Astrocyte (in vitro differentiated cells and primary cell): ENCODE measurements around the gene MRPL57. TPM values are rescaled to one million over a fixed set of nuclear protein-coding genes. Genes with fewer than 3 reads are reported as not detected.

ENCODE experiments used
- DNase-seq: peaks from one replicate; pipeline ENCODE4 v3.0.0-alpha.2; 2010; ENCODE audit warnings: low read depth
- FAIRE-seq: peaks from 2 replicates; lab custom pipeline; 2011; peaks lifted over from hg19 to GRCh38; lab: Jason Lieb, UNC
- H2AFZ ChIP-seq: 2 replicates; pipeline ENCODE4 v1.6.0; 2012; ENCODE audit warnings: low read depth, low read length, inconsistent platforms
- H3K27ac ChIP-seq: 2 replicates; pipeline ENCODE4 v1.5.1; 2011; ENCODE audit warnings: low read depth, low read length, inconsistent platforms
- H3K27me3 ChIP-seq: 2 replicates; pipeline ENCODE4 v1.6.0; 2011; ENCODE audit warnings: low read length, inconsistent platforms; ENCODE audit not compliant: insufficient read depth
- H3K36me3 ChIP-seq: 2 replicates; pipeline ENCODE4 v1.5.1; 2011; ENCODE audit warnings: low read length, inconsistent platforms; ENCODE audit not compliant: insufficient read depth
- H3K4me1 ChIP-seq: 2 replicates; pipeline ENCODE4 v1.5.1; 2011; ENCODE audit warnings: low read length, inconsistent platforms; ENCODE audit not compliant: insufficient read depth
- H3K4me2 ChIP-seq: 2 replicates; pipeline ENCODE4 v1.6.0; 2012; ENCODE audit warnings: low read length, inconsistent platforms
- H3K4me3 ChIP-seq: 2 replicates; pipeline ENCODE4 v1.5.1; 2011; ENCODE audit warnings: low read depth, mild to moderate bottlenecking, low read length, inconsistent platforms; ENCODE audit not compliant: insufficient read depth
- H3K79me2 ChIP-seq: 2 replicates; pipeline ENCODE4 v1.6.0; 2012; ENCODE audit warnings: mild to moderate bottlenecking, low read length, inconsistent platforms; ENCODE audit not compliant: insufficient read depth
- H3K9ac ChIP-seq: 2 replicates; pipeline ENCODE4 v1.6.0; 2012; ENCODE audit warnings: mild to moderate bottlenecking, low read length, inconsistent platforms
- H3K9me3 ChIP-seq: 2 replicates; pipeline ENCODE4 v1.5.1; 2012; ENCODE audit warnings: low read depth, mild to moderate bottlenecking, low read length, inconsistent platforms; ENCODE audit not compliant: insufficient read depth
- H4K20me1 ChIP-seq: 2 replicates; pipeline ENCODE4 v1.6.0; 2012; ENCODE audit warnings: low read length, inconsistent platforms; ENCODE audit not compliant: insufficient read depth
- H3K27ac Mint-ChIP-seq: one replicate; pipeline ENCODE4 v1.8.0; 2021; ENCODE audit warnings: mild to moderate bottlenecking, mixed read lengths; ENCODE audit not compliant: unreplicated experiment
- H3K27me3 Mint-ChIP-seq: one replicate; pipeline ENCODE4 v1.8.0; 2021; ENCODE audit warnings: low read depth, mixed read lengths; ENCODE audit not compliant: unreplicated experiment
- H3K36me3 Mint-ChIP-seq: one replicate; pipeline ENCODE4 v1.8.0; 2021; ENCODE audit warnings: low read depth, mixed read lengths; ENCODE audit not compliant: unreplicated experiment
- H3K4me1 Mint-ChIP-seq: one replicate; pipeline ENCODE4 v1.8.0; 2021; ENCODE audit warnings: low read depth, mixed read lengths; ENCODE audit not compliant: unreplicated experiment
- H3K4me3 Mint-ChIP-seq: one replicate; pipeline ENCODE4 v1.8.0; 2021; ENCODE audit warnings: mild to moderate bottlenecking, moderate library complexity, mixed read lengths; ENCODE audit not compliant: unreplicated experiment
- H3K9me3 Mint-ChIP-seq: one replicate; pipeline ENCODE4 v1.8.0; 2021; ENCODE audit warnings: mild to moderate bottlenecking, mixed read lengths; ENCODE audit not compliant: unreplicated experiment
- CTCF ChIP-seq: IDR thresholded peaks from 2 replicates; pipeline ENCODE4 v1.5.1; 2011; ENCODE audit warnings: low read depth, mild to moderate bottlenecking, inconsistent platforms, low read length, moderate library complexity; ENCODE audit not compliant: insufficient read depth
- EZH2 ChIP-seq: IDR thresholded peaks from 2 replicates; pipeline ENCODE4 v1.6.1; 2012; ENCODE audit warnings: mild to moderate bottlenecking, low read length, inconsistent platforms; ENCODE audit not compliant: insufficient read depth
- total RNA-seq: library from RNA; stranded (reverse); gene quantifications from 2 replicates; pipeline ENCODE4 v1.2.1, GENCODE V29; 2021

The MRPL57 gene
- total RNA-seq, 1 donor from 2014 or later, result 14.2 TPM

GRCh38 chr13:21227917-21228316 is 51.5 kb downstream of the MRPL57 start:
- no peak for FAIRE-seq
- Histone ChIP-seq H3K27me3 (peaks cover 2% of the 10 kb centered on the region), H3K79me2 (no peaks in the 10 kb centered on the region), H3K36me3 (no peaks in the 10 kb centered on the region), H3K4me1 (no peaks in the 10 kb centered on the region), H3K4me2 (no peak overlapping the region), H3K9ac (no peak overlapping the region), H3K9me3 (no peaks in the 10 kb centered on the region), H2AFZ (no peak overlapping the region), H3K4me3 (no peak overlapping the region), H4K20me1 (no peaks in the 10 kb centered on the region), H3K27ac (no peak overlapping the region)
- peaks cover 5% of the 10 kb centered on the region for H3K9me3 Mint-ChIP-seq
- TF ChIP-seq EZH2 (no peak), CTCF (no peak)
- H3K4me1 Mint-ChIP-seq, result no peaks in the 10 kb centered on the region
- peaks cover 3% of the 10 kb centered on the region for H3K27me3 Mint-ChIP-seq
- H3K36me3 Mint-ChIP-seq, result no peaks in the 10 kb centered on the region
- H3K27ac Mint-ChIP-seq, result no peak overlapping the region
- no peak overlapping the region for H3K4me3 Mint-ChIP-seq
- no peak for DNase-seq

Other genes with a start within 250 kb of the MRPL57 start
- 46.3 and 46.7 TPM in 2 replicates for gene LATS2, start 115.1 kb upstream of the MRPL57 start, total RNA-seq
- gene SAP18, start 36.5 kb upstream of the MRPL57 start, total RNA-seq, result 286 and 296 TPM in 2 replicates
- gene SKA3, start 106 bp upstream of the MRPL57 start, total RNA-seq, result 1.7 and 2.4 TPM in 2 replicates